ENCODE results near the gene MAP4K3.

Gene MAP4K3

DNA sequence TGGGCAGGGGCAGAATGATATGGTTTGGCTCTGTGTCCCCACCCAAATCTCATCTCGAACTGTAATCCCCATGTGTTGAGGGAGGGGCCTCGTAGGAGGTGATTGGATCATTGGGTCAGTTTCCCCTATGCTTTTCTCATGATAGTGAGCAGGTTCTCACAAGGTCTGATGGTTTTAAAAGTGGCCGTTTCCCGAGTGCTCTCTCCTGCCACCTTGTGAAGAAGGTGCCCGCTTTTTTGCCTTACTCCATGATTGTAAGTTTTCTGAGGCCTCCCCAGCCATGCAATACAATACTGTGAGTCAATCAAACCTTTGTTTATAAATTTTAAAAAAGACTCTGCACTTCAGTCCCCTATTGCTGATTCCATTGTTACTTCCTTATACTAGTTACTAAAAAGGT, 110.4 kb downstream of the MAP4K3 start:
- no peak overlapping the region for H3K27ac ChIP-seq (ENCODE audit: extremely low read depth, low read depth, low read length)
- CTCF ChIA-PET, result no interaction called here
- no peak overlapping the region for H3K4me3 ChIP-seq (ENCODE audit: low read depth, low read length)
- no peaks in the 10 kb centered on the region for H3K9me3 ChIP-seq (ENCODE audit: control insufficient read depth, insufficient read depth, low read depth, low read length)
- peaks cover 8 to 25% of the 10 kb centered on the region in 2 experiments; a peak in 2 of 3 replicates for H3K36me3 ChIP-seq (ENCODE audit: control insufficient read depth in 2 of 2, insufficient read depth in 1 of 2, low read length in 2 of 2)
- no peak for TF ChIP-seq ZFP37 (tag by site-specific recombination; IDR thresholded peaks at IDR 0.05)
- TF ChIP-seq ZNF777 (tag by site-specific recombination; IDR thresholded peaks at IDR 0.05; ENCODE audit: borderline replicate concordance), result no peak
- no peak for TF ChIP-seq ZNF610 (tag by site-specific recombination; IDR thresholded peaks at IDR 0.05; ENCODE audit: borderline replicate concordance)
- no peak for TF ChIP-seq ZNF354C (tag by site-specific recombination; IDR thresholded peaks at IDR 0.05; ENCODE audit: borderline replicate concordance, low read depth)
- no peak for TF ChIP-seq ZNF132 (tag by site-specific recombination; IDR thresholded peaks at IDR 0.05; ENCODE audit: borderline replicate concordance)
- TF ChIP-seq ZNF211 (tag by site-specific recombination; IDR thresholded peaks at IDR 0.05; ENCODE audit: low read depth), result no peak
- TF ChIP-seq, protein P1, sequence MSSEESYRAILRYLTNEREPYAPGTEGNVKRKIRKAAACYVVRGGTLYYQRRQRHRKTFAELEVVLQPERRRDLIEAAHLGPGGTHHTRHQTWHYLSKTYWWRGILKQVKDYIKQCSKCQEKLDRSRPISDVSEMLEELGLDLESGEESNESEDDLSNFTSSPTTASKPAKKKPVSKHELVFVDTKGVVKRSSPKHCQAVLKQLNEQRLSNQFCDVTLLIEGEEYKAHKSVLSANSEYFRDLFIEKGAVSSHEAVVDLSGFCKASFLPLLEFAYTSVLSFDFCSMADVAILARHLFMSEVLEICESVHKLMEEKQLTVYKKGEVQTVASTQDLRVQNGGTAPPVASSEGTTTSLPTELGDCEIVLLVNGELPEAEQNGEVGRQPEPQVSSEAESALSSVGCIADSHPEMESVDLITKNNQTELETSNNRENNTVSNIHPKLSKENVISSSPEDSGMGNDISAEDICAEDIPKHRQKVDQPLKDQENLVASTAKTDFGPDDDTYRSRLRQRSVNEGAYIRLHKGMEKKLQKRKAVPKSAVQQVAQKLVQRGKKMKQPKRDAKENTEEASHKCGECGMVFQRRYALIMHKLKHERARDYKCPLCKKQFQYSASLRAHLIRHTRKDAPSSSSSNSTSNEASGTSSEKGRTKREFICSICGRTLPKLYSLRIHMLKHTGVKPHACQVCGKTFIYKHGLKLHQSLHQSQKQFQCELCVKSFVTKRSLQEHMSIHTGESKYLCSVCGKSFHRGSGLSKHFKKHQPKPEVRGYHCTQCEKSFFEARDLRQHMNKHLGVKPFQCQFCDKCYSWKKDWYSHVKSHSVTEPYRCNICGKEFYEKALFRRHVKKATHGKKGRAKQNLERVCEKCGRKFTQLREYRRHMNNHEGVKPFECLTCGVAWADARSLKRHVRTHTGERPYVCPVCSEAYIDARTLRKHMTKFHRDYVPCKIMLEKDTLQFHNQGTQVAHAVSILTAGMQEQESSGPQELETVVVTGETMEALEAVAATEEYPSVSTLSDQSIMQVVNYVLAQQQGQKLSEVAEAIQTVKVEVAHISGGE (tag by site-specific recombination; conservative IDR thresholded peaks at IDR 0.05; ENCODE audit: low read depth), result no peak
- no peak for TF ChIP-seq ZNF596 (tag by site-specific recombination; IDR thresholded peaks at IDR 0.05)
- TF ChIP-seq ZNF223 (tag by site-specific recombination; IDR thresholded peaks at IDR 0.05), result no peak
- no peak for TF ChIP-seq ZEB2 (tag by site-specific recombination; IDR thresholded peaks at IDR 0.05)
- TF ChIP-seq, protein P2, sequence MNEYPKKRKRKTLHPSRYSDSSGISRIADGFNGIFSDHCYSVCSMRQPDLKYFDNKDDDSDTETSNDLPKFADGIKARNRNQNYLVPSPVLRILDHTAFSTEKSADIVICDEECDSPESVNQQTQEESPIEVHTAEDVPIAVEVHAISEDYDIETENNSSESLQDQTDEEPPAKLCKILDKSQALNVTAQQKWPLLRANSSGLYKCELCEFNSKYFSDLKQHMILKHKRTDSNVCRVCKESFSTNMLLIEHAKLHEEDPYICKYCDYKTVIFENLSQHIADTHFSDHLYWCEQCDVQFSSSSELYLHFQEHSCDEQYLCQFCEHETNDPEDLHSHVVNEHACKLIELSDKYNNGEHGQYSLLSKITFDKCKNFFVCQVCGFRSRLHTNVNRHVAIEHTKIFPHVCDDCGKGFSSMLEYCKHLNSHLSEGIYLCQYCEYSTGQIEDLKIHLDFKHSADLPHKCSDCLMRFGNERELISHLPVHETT (tag by site-specific recombination; IDR thresholded peaks at IDR 0.05), result no peak
- TF ChIP-seq, protein P3, sequence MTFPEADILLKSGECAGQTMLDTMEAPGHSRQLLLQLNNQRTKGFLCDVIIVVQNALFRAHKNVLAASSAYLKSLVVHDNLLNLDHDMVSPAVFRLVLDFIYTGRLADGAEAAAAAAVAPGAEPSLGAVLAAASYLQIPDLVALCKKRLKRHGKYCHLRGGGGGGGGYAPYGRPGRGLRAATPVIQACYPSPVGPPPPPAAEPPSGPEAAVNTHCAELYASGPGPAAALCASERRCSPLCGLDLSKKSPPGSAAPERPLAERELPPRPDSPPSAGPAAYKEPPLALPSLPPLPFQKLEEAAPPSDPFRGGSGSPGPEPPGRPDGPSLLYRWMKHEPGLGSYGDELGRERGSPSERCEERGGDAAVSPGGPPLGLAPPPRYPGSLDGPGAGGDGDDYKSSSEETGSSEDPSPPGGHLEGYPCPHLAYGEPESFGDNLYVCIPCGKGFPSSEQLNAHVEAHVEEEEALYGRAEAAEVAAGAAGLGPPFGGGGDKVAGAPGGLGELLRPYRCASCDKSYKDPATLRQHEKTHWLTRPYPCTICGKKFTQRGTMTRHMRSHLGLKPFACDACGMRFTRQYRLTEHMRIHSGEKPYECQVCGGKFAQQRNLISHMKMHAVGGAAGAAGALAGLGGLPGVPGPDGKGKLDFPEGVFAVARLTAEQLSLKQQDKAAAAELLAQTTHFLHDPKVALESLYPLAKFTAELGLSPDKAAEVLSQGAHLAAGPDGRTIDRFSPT (tag by site-specific recombination; IDR thresholded peaks at IDR 0.05), result no peak
- no peak for TF ChIP-seq REPIN1 (tag by site-specific recombination; IDR thresholded peaks at IDR 0.05; ENCODE audit: low read depth)
- TF ChIP-seq BCL11A (tag by site-specific recombination; IDR thresholded peaks at IDR 0.05; ENCODE audit: low read depth), result no peak
- TF ChIP-seq ZNF366 (tag by site-specific recombination; conservative IDR thresholded peaks at IDR 0.05), result no peak
- TF ChIP-seq ZNF830 (tag by site-specific recombination; IDR thresholded peaks at IDR 0.05; ENCODE audit: low read depth), result no peak
- no peaks in the 10 kb centered on the region for H3K4me1 ChIP-seq (ENCODE audit: control insufficient read depth, insufficient read depth, low read length)
- POLR2A ChIA-PET, result no interaction called here

- Histone ChIP-seq H3K4me3 (ENCODE audit: low read depth, low read length) (no peak overlapping the region), H3K9me3 (ENCODE audit: control insufficient read depth, insufficient read depth, low read depth, low read length) (no peaks in the 10 kb centered on the region), H3K36me3 (ENCODE audit: control insufficient read depth in 2 of 2, insufficient read depth in 1 of 2, low read length in 2 of 2) (peaks cover 8 to 25% of the 10 kb centered on the region in 2 experiments; a peak in 2 of 3 replicates), H3K4me1 (ENCODE audit: control insufficient read depth, insufficient read depth, low read length) (no peaks in the 10 kb centered on the region), H3K27ac (ENCODE audit: extremely low read depth, low read depth, low read length) (no peak overlapping the region)
- ChIA-PET CTCF (no interaction called here), POLR2A (no interaction called here)
- TF ChIP-seq INSM2 (tag by site-specific recombination; IDR thresholded peaks at IDR 0.05), result no peak
- TF ChIP-seq, protein P4, sequence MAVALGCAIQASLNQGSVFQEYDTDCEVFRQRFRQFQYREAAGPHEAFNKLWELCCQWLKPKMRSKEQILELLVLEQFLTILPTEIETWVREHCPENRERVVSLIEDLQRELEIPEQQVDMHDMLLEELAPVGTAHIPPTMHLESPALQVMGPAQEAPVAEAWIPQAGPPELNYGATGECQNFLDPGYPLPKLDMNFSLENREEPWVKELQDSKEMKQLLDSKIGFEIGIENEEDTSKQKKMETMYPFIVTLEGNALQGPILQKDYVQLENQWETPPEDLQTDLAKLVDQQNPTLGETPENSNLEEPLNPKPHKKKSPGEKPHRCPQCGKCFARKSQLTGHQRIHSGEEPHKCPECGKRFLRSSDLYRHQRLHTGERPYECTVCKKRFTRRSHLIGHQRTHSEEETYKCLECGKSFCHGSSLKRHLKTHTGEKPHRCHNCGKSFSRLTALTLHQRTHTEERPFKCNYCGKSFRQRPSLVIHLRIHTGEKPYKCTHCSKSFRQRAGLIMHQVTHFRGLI (tag by site-specific recombination; IDR thresholded peaks at IDR 0.05), result no peak
- no peak for TF ChIP-seq ZNF843 (tag by site-specific recombination; IDR thresholded peaks at IDR 0.05)
- TF ChIP-seq, protein P5, sequence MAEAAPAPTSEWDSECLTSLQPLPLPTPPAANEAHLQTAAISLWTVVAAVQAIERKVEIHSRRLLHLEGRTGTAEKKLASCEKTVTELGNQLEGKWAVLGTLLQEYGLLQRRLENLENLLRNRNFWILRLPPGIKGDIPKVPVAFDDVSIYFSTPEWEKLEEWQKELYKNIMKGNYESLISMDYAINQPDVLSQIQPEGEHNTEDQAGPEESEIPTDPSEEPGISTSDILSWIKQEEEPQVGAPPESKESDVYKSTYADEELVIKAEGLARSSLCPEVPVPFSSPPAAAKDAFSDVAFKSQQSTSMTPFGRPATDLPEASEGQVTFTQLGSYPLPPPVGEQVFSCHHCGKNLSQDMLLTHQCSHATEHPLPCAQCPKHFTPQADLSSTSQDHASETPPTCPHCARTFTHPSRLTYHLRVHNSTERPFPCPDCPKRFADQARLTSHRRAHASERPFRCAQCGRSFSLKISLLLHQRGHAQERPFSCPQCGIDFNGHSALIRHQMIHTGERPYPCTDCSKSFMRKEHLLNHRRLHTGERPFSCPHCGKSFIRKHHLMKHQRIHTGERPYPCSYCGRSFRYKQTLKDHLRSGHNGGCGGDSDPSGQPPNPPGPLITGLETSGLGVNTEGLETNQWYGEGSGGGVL (tag by site-specific recombination; IDR thresholded peaks at IDR 0.05), result no peak
- no peak for TF ChIP-seq ZNF37A (tag by site-specific recombination; IDR thresholded peaks at IDR 0.05)
- TF ChIP-seq ZNF623 (tag by site-specific recombination; IDR thresholded peaks at IDR 0.05), result no peak
- no peak for TF ChIP-seq ZNF707 (tag by site-specific recombination; IDR thresholded peaks at IDR 0.05)
- TF ChIP-seq ZNF174 (tag by site-specific recombination; IDR thresholded peaks at IDR 0.05), result no peak
Observed at GRCh38 chr2:39325966-39326365, 111.1 kb downstream of the MAP4K3 start.
